Measurements from ENCODE around the gene NIM1K. TPM values are rescaled to one million over a fixed set of nuclear protein-coding genes. Genes with fewer than 3 reads are reported as not detected.
"Not testable (repeated sequence)": the region's sequence is repeated elsewhere in the genome, so short reads cannot be mapped to it uniquely, and the experiment has no call there.

Gene NIM1K
- total and polyA plus RNA-seq, 2 donors (not counting 1 experiment from before 2014, with no cell fraction given) = 0.13 to 0.32 TPM

GRCh38 chr5:43197535-43197934 lies 5.5 kb downstream of the NIM1K start:
- DNase-seq (no peak), ATAC-seq (ENCODE audit: low read depth) (no peak)
- peaks cover 23% of the 10 kb centered on the region for H3K27me3 Mint-ChIP-seq
- no peak overlapping the region for H3K27ac Mint-ChIP-seq
- ChIA-PET POLR2A (no interaction called here), CTCF (no interaction called here)
- Histone ChIP-seq H4K20me1 (ENCODE audit: control insufficient read depth, insufficient read depth, low read length, poor library complexity, severe bottlenecking) (no peaks in the 10 kb centered on the region), H3K4me2 (replicated peaks; ENCODE audit: low read depth, low read length, poor library complexity, severe bottlenecking) (no peak overlapping the region), H3K9ac (ENCODE audit: low read length) (no peak overlapping the region), H2AFZ (ENCODE audit: insufficient read depth, low read depth, low read length, poor library complexity, severe bottlenecking) (no peak overlapping the region), H3K79me2 (ENCODE audit: control insufficient read depth, insufficient read depth, low read length) (no peaks in the 10 kb centered on the region), H3K36me3 (replicated peaks in 1 of 2; ENCODE audit: control extremely low read depth in 1 of 2, control insufficient read depth in 1 of 2, extremely low read depth in 1 of 2, insufficient read depth in 2 of 2, low read length in 1 of 2) (no peaks in the 10 kb centered on the region), H3K27me3 (replicated peaks in 1 of 4; ENCODE audit: control extremely low read depth in 1 of 4, control insufficient read depth in 3 of 4, insufficient read depth in 4 of 4, low read length in 3 of 4) (peaks cover 0 to 9% (median 2%) of the 10 kb centered on the region in 4 experiments), H3K9me3 (ENCODE audit: control extremely low read depth in 1 of 3, control insufficient read depth in 2 of 3, insufficient read depth in 1 of 3, low read length in 2 of 3) (peaks cover 0 to under 1% (median 0%) of the 10 kb centered on the region in 3 donors), H3K4me3 (ENCODE audit: control extremely low read depth in 1 of 5, extremely low read depth in 1 of 5, insufficient read depth in 1 of 5, low read depth in 2 of 5, low read length in 4 of 5) (no peak overlapping the region), H3K27ac (ENCODE audit: low read length in 2 of 2) (no peak overlapping the region), H3K4me1 (ENCODE audit: control insufficient read depth in 2 of 2, insufficient read depth in 2 of 2, low read length in 2 of 2) (peaks cover 10 to 13% of the 10 kb centered on the region in 2 donors)
- peaks cover 15% of the 10 kb centered on the region for H3K4me1 Mint-ChIP-seq
- intact Hi-C loops (cut with micrococcal nuclease) = no loop called here
- 100% methylated on average over 1 of the region's 3 CpGs for WGBS (ENCODE audit: insufficient coverage)
- TF ChIP-seq EZH2 (IDR thresholded peaks at IDR 0.05; ENCODE audit: borderline replicate concordance, insufficient read depth, low read depth, low read length, poor library complexity, severe bottlenecking) (no peak), CTCF (IDR thresholded peaks at IDR 0.05) (no peak)
- H3K9me3 Mint-ChIP-seq (ENCODE audit: insufficient read depth) = no peaks in the 10 kb centered on the region
- H3K4me3 Mint-ChIP-seq = no peak overlapping the region

- H3K4me3 Mint-ChIP-seq = not testable (repeated sequence)
- no CpG with 5 or more reads among the region's 5 CpGs for WGBS (ENCODE audit: insufficient coverage)
Observed at GRCh38 chr5:43201442-43201841, 9.4 kb downstream of the NIM1K start.

More at GRCh38 chr5:43201442-43201841, 9.4 kb downstream of the NIM1K start:
- H3K27me3 Mint-ChIP-seq; intact Hi-C loops (cut with micrococcal nuclease); DNase-seq; H4K20me1 ChIP-seq (ENCODE audit: control insufficient read depth, insufficient read depth, low read length, poor library complexity, severe bottlenecking); H2AFZ ChIP-seq (ENCODE audit: insufficient read depth, low read depth, low read length, poor library complexity, severe bottlenecking); H3K4me3 ChIP-seq (ENCODE audit: control extremely low read depth in 1 of 5, extremely low read depth in 1 of 5, insufficient read depth in 1 of 5, low read depth in 2 of 5, low read length in 4 of 5); H3K9me3 Mint-ChIP-seq (ENCODE audit: insufficient read depth); H3K36me3 ChIP-seq (replicated peaks in 1 of 2; ENCODE audit: control extremely low read depth in 1 of 2, control insufficient read depth in 1 of 2, extremely low read depth in 1 of 2, insufficient read depth in 2 of 2, low read length in 1 of 2); H3K9ac ChIP-seq (ENCODE audit: low read length); H3K9me3 ChIP-seq (ENCODE audit: control extremely low read depth in 1 of 3, control insufficient read depth in 2 of 3, insufficient read depth in 1 of 3, low read length in 2 of 3); H3K79me2 ChIP-seq (ENCODE audit: control insufficient read depth, insufficient read depth, low read length); H3K4me1 ChIP-seq (ENCODE audit: control insufficient read depth in 2 of 2, insufficient read depth in 2 of 2, low read length in 2 of 2); H3K4me2 ChIP-seq (replicated peaks; ENCODE audit: low read depth, low read length, poor library complexity, severe bottlenecking); H3K4me1 Mint-ChIP-seq; H3K27ac ChIP-seq (ENCODE audit: low read length in 2 of 2); H3K27me3 ChIP-seq (replicated peaks in 1 of 4; ENCODE audit: control extremely low read depth in 1 of 4, control insufficient read depth in 3 of 4, insufficient read depth in 4 of 4, low read length in 3 of 4); H3K27ac Mint-ChIP-seq; POLR2A ChIA-PET; ATAC-seq (ENCODE audit: low read depth): not testable (repeated sequence)
- CTCF ChIA-PET = interaction anchor here (0.6 kb wide), 1 partner anchor 15 kb away, joined by 3 read pairs; no protein-coding TSS in a partner anchor
